Cardiac fibroblast (primary cell): Measurements from ENCODE around the gene SFXN5.

Experiments used
- DNase-seq, 2 donors: peaks; one replicate each; pipeline versions ENCODE4 v3.0.0 to v3.0.0-alpha.2; 2010; ENCODE audit warnings: low read depth in 2 of 2
- H3K4me3 ChIP-seq, 2 donors: replicated peaks in 1 of 2; 1 replicate in 1 of 2; 2 replicates in 1 of 2; pipeline ENCODE4 v1.5.1; 2011; ENCODE audit warnings: low read depth in 2 of 2, low read length in 2 of 2, mild to moderate bottlenecking in 2 of 2, moderate library complexity in 1 of 2
- CTCF ChIP-seq: IDR thresholded peaks from one replicate; pipeline ENCODE4 v1.5.1; 2011; ENCODE audit warnings: low read depth, mild to moderate bottlenecking, low read length, inconsistent platforms

Gene SFXN5

GRCh38 chr2:72980535-72981217 lies 90.8 kb downstream of the SFXN5 start:
- TF ChIP-seq CTCF = no peak
- no peak overlapping the region for H3K4me3 ChIP-seq
- DNase-seq = peak; percentile 6 to 15

GRCh38 chr2:72979896-72980295 lies 91.6 kb downstream of the SFXN5 start:
- no peak overlapping the region for H3K4me3 ChIP-seq
- DNase-seq = peak in 1 of 2 donors; percentile 7
- TF ChIP-seq CTCF = no peak

GRCh38 chr2:72975017-72975416 lies 96.5 kb downstream of the SFXN5 start:
- no peak for TF ChIP-seq CTCF
- H3K4me3 ChIP-seq = no peak overlapping the region
- DNase-seq = no peak

GRCh38 chr2:72974436-72974754 lies 97.1 kb downstream of the SFXN5 start:
- no peak for TF ChIP-seq CTCF
- DNase-seq = no peak
- no peak overlapping the region for H3K4me3 ChIP-seq

GRCh38 chr2:72973566-72974435 lies 97.7 kb downstream of the SFXN5 start:
- peak; percentile 93 for TF ChIP-seq CTCF
- no peak overlapping the region for H3K4me3 ChIP-seq
- DNase-seq = peak; percentile 69 to 71

GRCh38 chr2:72973137-72973535 lies 98.4 kb downstream of the SFXN5 start:
- H3K4me3 ChIP-seq = no peak overlapping the region
- TF ChIP-seq CTCF = no peak
- no peak for DNase-seq
